ENCODE measurements around the gene LRP1B. TPM values are rescaled to one million over a fixed set of nuclear protein-coding genes. Genes with fewer than 3 reads are reported as not detected.
A peak's percentile ranks its signal among the peaks of the same experiment; 100 is the strongest.

Gene LRP1B
- total RNA-seq, 1 experiment from 2014 or later = not detected

- peak; percentile 53 for DNase-seq (ENCODE audit: low spot score)
- in situ Hi-C loops (cut with HindIII; ENCODE audit: low sequenced_read_pairs) = no loop called here
Measured at GRCh38 chr2:141728886-141729285, 401.9 kb downstream of the LRP1B start.

- in situ Hi-C loops (cut with HindIII; ENCODE audit: low sequenced_read_pairs) = no loop called here
- DNase-seq (ENCODE audit: low spot score) = no peak
Measured at GRCh38 chr2:141728142-141728541, 402.7 kb downstream of the LRP1B start.

GRCh38 chr2:141724426-141724825, 406.4 kb downstream of the LRP1B start:
- in situ Hi-C loops (cut with HindIII; ENCODE audit: low sequenced_read_pairs) = no loop called here
- no peak for DNase-seq (ENCODE audit: low spot score)

- in situ Hi-C loops (cut with HindIII; ENCODE audit: low sequenced_read_pairs) = no loop called here
Measured at GRCh38 chr2:141723814-141724213, 407.0 kb downstream of the LRP1B start.

GRCh38 chr2:141720476-141720875, 410.3 kb downstream of the LRP1B start:
- DNase-seq (ENCODE audit: low spot score) = no peak
- in situ Hi-C loops (cut with HindIII; ENCODE audit: low sequenced_read_pairs) = no loop called here

More at GRCh38 chr2:141723814-141724213, 407.0 kb downstream of the LRP1B start:
- DNase-seq (ENCODE audit: low spot score) = no peak

- in situ Hi-C loops (cut with HindIII; ENCODE audit: low sequenced_read_pairs) = no loop called here
- no peak for DNase-seq (ENCODE audit: low spot score)
Measured at GRCh38 chr2:141714496-141714895, 416.3 kb downstream of the LRP1B start.

GRCh38 chr2:141711627-141712026, 419.2 kb downstream of the LRP1B start:
- no peak for DNase-seq (ENCODE audit: low spot score)
- in situ Hi-C loops (cut with HindIII; ENCODE audit: low sequenced_read_pairs) = no loop called here

GRCh38 chr2:141710589-141711239, 420.1 kb downstream of the LRP1B start:
- DNase-seq (ENCODE audit: low spot score) = no peak
- in situ Hi-C loops (cut with HindIII; ENCODE audit: low sequenced_read_pairs) = no loop called here

GRCh38 chr2:141709756-141710155, 421.1 kb downstream of the LRP1B start:
- in situ Hi-C loops (cut with HindIII; ENCODE audit: low sequenced_read_pairs) = no loop called here
- DNase-seq (ENCODE audit: low spot score) = no peak

GRCh38 chr2:141707486-141707885, 423.3 kb downstream of the LRP1B start:
- in situ Hi-C loops (cut with HindIII; ENCODE audit: low sequenced_read_pairs) = no loop called here
- DNase-seq (ENCODE audit: low spot score) = no peak

GRCh38 chr2:141704541-141704940, 426.3 kb downstream of the LRP1B start:
- in situ Hi-C loops (cut with HindIII; ENCODE audit: low sequenced_read_pairs) = no loop called here
- DNase-seq (ENCODE audit: low spot score) = no peak

- DNase-seq (ENCODE audit: low spot score) = no peak
- in situ Hi-C loops (cut with HindIII; ENCODE audit: low sequenced_read_pairs) = no loop called here
Measured at GRCh38 chr2:141703501-141703900, 427.3 kb downstream of the LRP1B start.

GRCh38 chr2:141701618-141702017, 429.2 kb downstream of the LRP1B start:
- DNase-seq (ENCODE audit: low spot score) = no peak
- in situ Hi-C loops (cut with HindIII; ENCODE audit: low sequenced_read_pairs) = no loop called here

GRCh38 chr2:141699573-141699972, 431.2 kb downstream of the LRP1B start:
- DNase-seq (ENCODE audit: low spot score) = no peak
- in situ Hi-C loops (cut with HindIII; ENCODE audit: low sequenced_read_pairs) = no loop called here

GRCh38 chr2:141698500-141698899, 432.3 kb downstream of the LRP1B start:
- DNase-seq (ENCODE audit: low spot score) = no peak
- in situ Hi-C loops (cut with HindIII; ENCODE audit: low sequenced_read_pairs) = no loop called here

- no peak for DNase-seq (ENCODE audit: low spot score)
- in situ Hi-C loops (cut with HindIII; ENCODE audit: low sequenced_read_pairs) = no loop called here
Measured at GRCh38 chr2:141697035-141697434, 433.8 kb downstream of the LRP1B start.

- no peak for DNase-seq (ENCODE audit: low spot score)
- in situ Hi-C loops (cut with HindIII; ENCODE audit: low sequenced_read_pairs) = no loop called here
Measured at GRCh38 chr2:141694180-141694579, 436.6 kb downstream of the LRP1B start.

- in situ Hi-C loops (cut with HindIII; ENCODE audit: low sequenced_read_pairs) = no loop called here
- DNase-seq (ENCODE audit: low spot score) = no peak
Measured at GRCh38 chr2:141692829-141693228, 438.0 kb downstream of the LRP1B start.

- in situ Hi-C loops (cut with HindIII; ENCODE audit: low sequenced_read_pairs) = no loop called here
- DNase-seq (ENCODE audit: low spot score) = no peak
Measured at GRCh38 chr2:141676139-141676538, 454.7 kb downstream of the LRP1B start.

GRCh38 chr2:141666191-141666590, 464.6 kb downstream of the LRP1B start:
- in situ Hi-C loops (cut with HindIII; ENCODE audit: low sequenced_read_pairs) = no loop called here
- DNase-seq (ENCODE audit: low spot score) = no peak

GRCh38 chr2:141660232-141660631, 470.6 kb downstream of the LRP1B start:
- DNase-seq (ENCODE audit: low spot score) = no peak
- in situ Hi-C loops (cut with HindIII; ENCODE audit: low sequenced_read_pairs) = no loop called here

Measured in G401 (cell line).